ENCODE data around the gene WNT4.

WNT4 gene

GRCh38 chr1:22129501-22130117 lies 13.3 kb downstream of the WNT4 start:
- no peak for DNase-seq (ENCODE audit: low read depth in 3 of 3)

GRCh38 chr1:22128392-22128791 lies 14.5 kb downstream of the WNT4 start:
- DNase-seq (ENCODE audit: low read depth in 3 of 3) = no peak

GRCh38 chr1:22127731-22128130 lies 15.2 kb downstream of the WNT4 start:
- DNase-seq (ENCODE audit: low read depth in 3 of 3) = no peak

GRCh38 chr1:22127248-22127647 lies 15.6 kb downstream of the WNT4 start:
- DNase-seq (ENCODE audit: low read depth in 3 of 3) = no peak

- no peak for DNase-seq (ENCODE audit: low read depth in 3 of 3)
Measured at GRCh38 chr1:22126531-22126930, 16.4 kb downstream of the WNT4 start.

GRCh38 chr1:22124592-22125229 lies 18.2 kb downstream of the WNT4 start:
- no peak for DNase-seq (ENCODE audit: low read depth in 3 of 3)

GRCh38 chr1:22123901-22124404 lies 18.9 kb downstream of the WNT4 start:
- DNase-seq (ENCODE audit: low read depth in 3 of 3) = no peak

GRCh38 chr1:22123071-22123390 lies 19.9 kb downstream of the WNT4 start:
- no peak for DNase-seq (ENCODE audit: low read depth in 3 of 3)

- no peak for DNase-seq (ENCODE audit: low read depth in 3 of 3)
Measured at GRCh38 chr1:22122273-22123070, 20.4 kb downstream of the WNT4 start.

GRCh38 chr1:22121421-22121911 lies 21.4 kb downstream of the WNT4 start:
- no peak for DNase-seq (ENCODE audit: low read depth in 3 of 3)

- no peak for DNase-seq (ENCODE audit: low read depth in 3 of 3)
Measured at GRCh38 chr1:22120469-22120790, 22.5 kb downstream of the WNT4 start.

GRCh38 chr1:22119626-22120468 lies 23.1 kb downstream of the WNT4 start:
- no peak for DNase-seq (ENCODE audit: low read depth in 3 of 3)

- DNase-seq (ENCODE audit: low read depth in 3 of 3) = no peak
Measured at GRCh38 chr1:22118291-22118992, 24.5 kb downstream of the WNT4 start.

GRCh38 chr1:22117851-22118250 lies 25.0 kb downstream of the WNT4 start:
- no peak for DNase-seq (ENCODE audit: low read depth in 3 of 3)

- no peak for DNase-seq (ENCODE audit: low read depth in 3 of 3)
Measured at GRCh38 chr1:22117238-22117637, 25.7 kb downstream of the WNT4 start.

GRCh38 chr1:22115286-22115685 lies 27.6 kb downstream of the WNT4 start:
- no peak for DNase-seq (ENCODE audit: low read depth in 3 of 3)

GRCh38 chr1:22114083-22115012 lies 28.5 kb downstream of the WNT4 start:
- no peak for DNase-seq (ENCODE audit: low read depth in 3 of 3)

- DNase-seq (ENCODE audit: low read depth in 3 of 3) = no peak
Measured at GRCh38 chr1:22112554-22112953, 30.3 kb downstream of the WNT4 start.

- DNase-seq (ENCODE audit: low read depth in 3 of 3) = no peak
Measured at GRCh38 chr1:22111620-22112019, 31.3 kb downstream of the WNT4 start.

GRCh38 chr1:22111115-22111514 lies 31.8 kb downstream of the WNT4 start:
- DNase-seq (ENCODE audit: low read depth in 3 of 3) = no peak

All from stimulated activated CD4-positive, alpha-beta T cell treated with anti-CD3 and anti-CD28 coated beads, TNF-alpha, amount 100 ng/mL, for 4 hours (primary cell).